A549 (cell line): ENCODE measurements around the gene PRDM15. TPM values are rescaled to one million over a fixed set of nuclear protein-coding genes. Genes with fewer than 3 reads are reported as not detected.

ENCODE experiments used
- ATAC-seq, 2 experiments: fragments of 200-7000 bp in 1 of 2; fragments of >200 bp in 1 of 2; cut with Nextera tagmentation in 1 of 2; cut with Tn5 transposase in 1 of 2; 3 replicates each; pipeline versions ENCODE4 v1.8.0 to v1.9.1; 2018 to 2020; ENCODE audit warnings: mild to moderate bottlenecking in 1 of 2, moderate library complexity in 1 of 2
- CTCF ChIA-PET: fragments of 300-600 bp; sonication (Branson Sonifier 250); formaldehyde crosslinking; extraction: SDS; loops from one replicate; lab custom pipeline; 2021; ENCODE audit warnings: antibody characterized with exemption, inconsistent platforms; lab: Yijun Ruan, JAX
- POLR2A ChIA-PET: fragments of 350-600 bp; formaldehyde crosslinking; extraction: SDS; loops from one replicate; lab custom pipeline; 2021; ENCODE audit warnings: antibody characterized with exemption, inconsistent platforms; lab: Yijun Ruan, JAX
- DNase-seq, 2 experiments: peaks; one replicate each; pipeline versions ENCODE4 v3.0.0 to v3.0.0-alpha.2; 2011 to 2016; ENCODE audit warnings: low read depth in 1 of 2, low spot score in 1 of 2
- FAIRE-seq: peaks from 2 replicates; lab custom pipeline; 2011; peaks lifted over from hg19 to GRCh38; lab: Jason Lieb, UNC
- H3K27ac ChIP-seq, 2 experiments: fragments of >200 bp; sonication (Bioruptor Twin); formaldehyde crosslinking; 3 replicates each; pipeline ENCODE4 v1.5.1; 2016 to 2017
- H3K4me1 ChIP-seq: fragments of >200 bp; sonication (Bioruptor Twin); formaldehyde crosslinking; 3 replicates; pipeline ENCODE4 v1.6.1; 2016
- H3K4me2 ChIP-seq: fragments of >200 bp; sonication (Bioruptor Twin); formaldehyde crosslinking; 3 replicates; pipeline ENCODE4 v1.6.1; 2016
- H3K4me3 ChIP-seq: fragments of >200 bp; sonication (Bioruptor Twin); formaldehyde crosslinking; 3 replicates; pipeline ENCODE4 v1.5.1; 2016
- H3K9me3 ChIP-seq: fragments of >200 bp; sonication (Bioruptor Twin); formaldehyde crosslinking; 3 replicates; pipeline ENCODE4 v1.6.1; 2016
- BHLHE40 ChIP-seq: IDR thresholded peaks from 2 replicates; pipeline ENCODE4 v1.6.1; 2012; ENCODE audit warnings: low read depth, low read length, inconsistent platforms
- CEBPB ChIP-seq, 2 experiments: fragments of >200 bp in 1 of 2; sonication (Bioruptor Twin) in 1 of 2; formaldehyde crosslinking in 1 of 2; IDR thresholded peaks; 2 replicates each; pipeline ENCODE4 v1.6.1; 2012 to 2016
- CTCF ChIP-seq: fragments of >200 bp; sonication (Bioruptor Twin); formaldehyde crosslinking; IDR thresholded peaks from 3 replicates; pipeline ENCODE4 v1.5.1; 2016
- E2F6 ChIP-seq: IDR thresholded peaks from 2 replicates; pipeline ENCODE4 v1.6.1; 2012; ENCODE audit warnings: low read depth, borderline replicate concordance
- EHF ChIP-seq: fragments of 250-450 bp; sonication (Bioruptor Pico); IDR thresholded peaks from 2 replicates; pipeline ENCODE4 v1.5.0; 2020; ENCODE audit warnings: mild to moderate bottlenecking
- EP300 ChIP-seq, 2 experiments: fragments of >200 bp; sonication (Bioruptor Twin); formaldehyde crosslinking; IDR thresholded peaks; 2 replicates in 1 of 2; 3 replicates in 1 of 2; pipeline ENCODE4 v1.6.1; 2016 to 2017
- FOSB ChIP-seq: fragments of 250-450 bp; sonication (Bioruptor Pico); IDR thresholded peaks from 2 replicates; pipeline ENCODE4 v1.5.0; 2020; ENCODE audit warnings: mild to moderate bottlenecking, moderate library complexity
- FOSL2 ChIP-seq, 2 experiments: fragments of 450-650 bp in 1 of 2; fragments of >200 bp in 1 of 2; sonication (Bioruptor Twin) in 1 of 2; formaldehyde crosslinking; IDR thresholded peaks; 2 replicates each; pipeline versions ENCODE4 v1.5.0 to v1.6.1; 2016 to 2020; ENCODE audit warnings: mild to moderate bottlenecking in 1 of 2, moderate library complexity in 1 of 2
- GATA3 ChIP-seq: IDR thresholded peaks from 2 replicates; pipeline ENCODE4 v1.6.1; 2012; ENCODE audit warnings: borderline replicate concordance
- HDAC2 ChIP-seq: fragments of 200-600 bp; sonication (generic); IDR thresholded peaks from 2 replicates; pipeline ENCODE4 v1.6.1; 2016
- HEYL ChIP-seq: fragments of 250-450 bp; sonication (Bioruptor Pico); IDR thresholded peaks from 2 replicates; pipeline ENCODE4 v1.8.0; 2021; ENCODE audit warnings: mild to moderate bottlenecking, moderate library complexity
- HOXB5 ChIP-seq: fragments of 250-450 bp; sonication (Bioruptor Pico); IDR thresholded peaks from 2 replicates; pipeline ENCODE4 v1.5.0; 2020; ENCODE audit warnings: mild to moderate bottlenecking, moderate library complexity
- JUN ChIP-seq, 2 experiments: fragments of >200 bp; sonication (Bioruptor Twin); formaldehyde crosslinking; IDR thresholded peaks; 2 replicates in 1 of 2; 3 replicates in 1 of 2; pipeline ENCODE4 v1.6.1; 2016 to 2017
- JUNB ChIP-seq: fragments of >200 bp; sonication (Bioruptor Twin); formaldehyde crosslinking; IDR thresholded peaks from 2 replicates; pipeline ENCODE4 v1.6.1; 2016
- KDM1A ChIP-seq: fragments of 200-600 bp; sonication (generic); IDR thresholded peaks from 2 replicates; pipeline ENCODE4 v1.6.1; 2016; ENCODE audit warnings: low read depth, mild to moderate bottlenecking
- KDM5A ChIP-seq: fragments of 200-600 bp; sonication (generic); IDR thresholded peaks from 2 replicates; pipeline ENCODE4 v1.6.1; 2016; ENCODE audit warnings: antibody characterized with exemption, mild to moderate bottlenecking
- MAFK ChIP-seq: fragments of 450-650 bp; IDR thresholded peaks from 2 replicates; pipeline ENCODE4 v1.6.1; 2014; ENCODE audit not compliant: partially characterized antibody
- NFE2L2 ChIP-seq: fragments of 150-350 bp; conservative IDR thresholded peaks from 2 replicates; pipeline ENCODE4 v1.6.1; 2014; ENCODE audit warnings: low read length
- RAD21 ChIP-seq, 2 experiments: fragments of >200 bp in 1 of 2; sonication (Bioruptor Twin) in 1 of 2; formaldehyde crosslinking in 1 of 2; IDR thresholded peaks in 1 of 2; conservative IDR thresholded peaks in 1 of 2; 2 replicates in 1 of 2; 3 replicates in 1 of 2; pipeline ENCODE4 v1.6.1; 2012 to 2018; ENCODE audit warnings: inconsistent platforms in 1 of 2
- RARB ChIP-seq: fragments of 250-450 bp; sonication (Bioruptor Pico); IDR thresholded peaks from 2 replicates; pipeline ENCODE4 v1.8.0; 2021; ENCODE audit warnings: mild to moderate bottlenecking, moderate library complexity
- RCOR1 ChIP-seq: fragments of 150-350 bp; IDR thresholded peaks from 2 replicates; pipeline ENCODE4 v1.6.1; 2014; ENCODE audit warnings: antibody characterized with exemption, low read length, low read depth
- REST ChIP-seq: fragments of 200-600 bp; sonication (generic); IDR thresholded peaks from 2 replicates; pipeline ENCODE4 v1.6.1; 2016; ENCODE audit warnings: antibody characterized with exemption, mild to moderate bottlenecking, moderate library complexity
- RNF2 ChIP-seq: fragments of 200-600 bp; sonication (generic); IDR thresholded peaks from 2 replicates; pipeline ENCODE4 v1.6.1; 2016; ENCODE audit warnings: low read depth, mild to moderate bottlenecking, antibody characterized with exemption, moderate library complexity, borderline replicate concordance
- SMC3 ChIP-seq: fragments of >200 bp; sonication (Bioruptor Twin); formaldehyde crosslinking; IDR thresholded peaks from 3 replicates; pipeline ENCODE4 v1.6.1; 2018; ENCODE audit warnings: inconsistent platforms
- TFCP2L1 ChIP-seq: fragments of 250-450 bp; sonication (Bioruptor Pico); IDR thresholded peaks from 2 replicates; pipeline ENCODE4 v1.5.0; 2021; ENCODE audit warnings: mild to moderate bottlenecking
- TP53 ChIP-seq: fragments of 250-450 bp; sonication (Bioruptor Pico); IDR thresholded peaks from 2 replicates; pipeline ENCODE4 v1.5.0; 2021; ENCODE audit warnings: mild to moderate bottlenecking, moderate library complexity
- ZC3H11A ChIP-seq: fragments of 450-650 bp; IDR thresholded peaks from 2 replicates; pipeline ENCODE4 v1.6.1; 2014; ENCODE audit warnings: antibody characterized with exemption, mild to moderate bottlenecking
- ZNF302 ChIP-seq: fragments of 250-450 bp; sonication (Bioruptor Pico); IDR thresholded peaks from 2 replicates; pipeline ENCODE4 v1.9.0; 2021; ENCODE audit warnings: inconsistent platforms, mild to moderate bottlenecking, moderate library complexity
- ZSCAN20 ChIP-seq: fragments of 250-450 bp; sonication (Bioruptor Pico); IDR thresholded peaks from 2 replicates; pipeline ENCODE4 v1.8.0; 2022; ENCODE audit warnings: mild to moderate bottlenecking, moderate library complexity
- WGBS: methylation state at CpG from one replicate; pipeline ENCODE4 v1.1.6; 2017; ENCODE audit errors: missing lambda C conversion rate; 5-methylcytosine and 5-hydroxymethylcytosine counted together
- polyA plus RNA-seq, 4 experiments: library from polyadenylated mRNA; depleted of rRNA in 3 of 4; stranded (reverse); fragments of >200 nt; fragmentation: RNase III in 1 of 4; extraction: RNeasy Plus Mini Kit Qiagen cat#74134 plus additional on column Dnase treatment in 1 of 4; gene quantifications; 2 replicates in 3 of 4; 3 replicates in 1 of 4; pipeline ENCODE4 v1.2.3, GENCODE V29; 2011 to 2017
- TF ChIP-seq, protein P1 (sequence below): fragments of 250-450 bp; sonication (Bioruptor Pico); IDR thresholded peaks from 2 replicates; pipeline ENCODE4 v1.5.0; 2020; ENCODE audit warnings: low read depth, mild to moderate bottlenecking, moderate library complexity
- TF ChIP-seq, protein P2 (sequence below): fragments of >200 bp; sonication (Bioruptor Twin); formaldehyde crosslinking; IDR thresholded peaks from 2 replicates; pipeline ENCODE4 v1.6.1; 2016
- TF ChIP-seq, protein P3 (sequence below): IDR thresholded peaks from 2 replicates; pipeline ENCODE4 v1.6.1; 2012

The PRDM15 gene
- polyA plus RNA-seq, 2 of the 4 experiments (the other 2 are of a cell fraction) = 4.5 to 6.1 TPM

GRCh38 chr21:41768437-41769042 is 110.6 kb downstream of the PRDM15 start:
- POLR2A ChIA-PET = interaction anchor here (0.6 to 3.9 kb wide), 4 partner anchors 14 to 156 kb away, joined by 3 to 36 read pairs (median 6); no protein-coding TSS in a partner anchor
- ATAC-seq (peak; percentile 72 to 74), DNase-seq (peak in 1 of 2 experiments; percentile 80), FAIRE-seq (no peak)
- H3K27ac ChIP-seq = peak overlapping the region; percentile 74 to 92
- peak overlapping the region; percentile 99 for H3K4me2 ChIP-seq
- 3% methylated on average over 17 of the region's 17 CpGs for WGBS
- H3K9me3 ChIP-seq = no peaks in the 10 kb centered on the region
- CTCF ChIA-PET = interaction anchor here (0.7 to 14.3 kb wide), 17 partner anchors 9 to 485 kb away, joined by 3 to 172 read pairs (median 3); no protein-coding TSS in a partner anchor
- H3K4me1 ChIP-seq = peaks cover 27% of the 10 kb centered on the region
- peak overlapping the region; percentile 92 for H3K4me3 ChIP-seq
- TF ChIP-seq RNF2 (no peak), KDM1A (no peak), CEBPB (IDR thresholded peaks at IDR 0.05) (0 out of 4 replicates have a peak, but pooled peaks of 1 of the 2 experiments have one; percentile 2), HOXB5 (CRISPR knock-in tag) (no peak), REST (no peak), HDAC2 (no peak), SMC3 (peak; percentile 56), RAD21 (conservative IDR thresholded peaks at IDR 0.05 in 1 of 2, IDR thresholded peaks at IDR 0.05 in 1 of 2) (peak; percentile 43 to 50; a peak in 4 of 5 replicates), JUN (IDR thresholded peaks at IDR 0.05) (0 out of 5 replicates have a peak, but pooled peaks of 1 of the 2 experiments have one; percentile 48), ZSCAN20 (CRISPR knock-in tag) (no peak), NFE2L2 (no peak), TFCP2L1 (CRISPR knock-in tag) (no peak), ZC3H11A (no peak), RARB (CRISPR knock-in tag) (no peak), ZNF302 (no peak), E2F6 (no peak), GATA3 (peak; percentile 41; the same call in 1 of the 2 replicates), CTCF (peak; percentile 35; the same call in 2 of the 3 replicates), FOSL2 (IDR thresholded peaks at IDR 0.05) (no peak), FOSL2 (CRISPR knock-in tag; IDR thresholded peaks at IDR 0.05) (peak; percentile 63), HEYL (CRISPR knock-in tag) (no peak), EHF (CRISPR knock-in tag) (no peak), BHLHE40 (no peak), KDM5A (no peak), FOSB (CRISPR knock-in tag) (no peak), RCOR1 (no peak), TP53 (CRISPR knock-in tag) (no peak), MAFK (no peak), EP300 (IDR thresholded peaks at IDR 0.05) (0 out of 5 replicates have a peak, but pooled peaks of 1 of the 2 experiments have one; percentile 21), JUNB (no peak)
- TF ChIP-seq, protein P1, sequence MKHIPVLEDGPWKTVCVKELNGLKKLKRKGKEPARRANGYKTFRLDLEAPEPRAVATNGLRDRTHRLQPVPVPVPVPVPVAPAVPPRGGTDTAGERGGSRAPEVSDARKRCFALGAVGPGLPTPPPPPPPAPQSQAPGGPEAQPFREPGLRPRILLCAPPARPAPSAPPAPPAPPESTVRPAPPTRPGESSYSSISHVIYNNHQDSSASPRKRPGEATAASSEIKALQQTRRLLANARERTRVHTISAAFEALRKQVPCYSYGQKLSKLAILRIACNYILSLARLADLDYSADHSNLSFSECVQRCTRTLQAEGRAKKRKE (CRISPR knock-in tag) = no peak
- TF ChIP-seq, protein P2, sequence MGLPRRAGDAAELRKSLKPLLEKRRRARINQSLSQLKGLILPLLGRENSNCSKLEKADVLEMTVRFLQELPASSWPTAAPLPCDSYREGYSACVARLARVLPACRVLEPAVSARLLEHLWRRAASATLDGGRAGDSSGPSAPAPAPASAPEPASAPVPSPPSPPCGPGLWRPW = no peak
- TF ChIP-seq, protein P3, sequence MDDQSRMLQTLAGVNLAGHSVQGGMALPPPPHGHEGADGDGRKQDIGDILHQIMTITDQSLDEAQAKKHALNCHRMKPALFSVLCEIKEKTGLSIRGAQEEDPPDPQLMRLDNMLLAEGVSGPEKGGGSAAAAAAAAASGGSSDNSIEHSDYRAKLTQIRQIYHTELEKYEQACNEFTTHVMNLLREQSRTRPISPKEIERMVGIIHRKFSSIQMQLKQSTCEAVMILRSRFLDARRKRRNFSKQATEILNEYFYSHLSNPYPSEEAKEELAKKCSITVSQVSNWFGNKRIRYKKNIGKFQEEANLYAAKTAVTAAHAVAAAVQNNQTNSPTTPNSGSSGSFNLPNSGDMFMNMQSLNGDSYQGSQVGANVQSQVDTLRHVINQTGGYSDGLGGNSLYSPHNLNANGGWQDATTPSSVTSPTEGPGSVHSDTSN = no peak
